GM12874 (cell line): Measurements from ENCODE around the gene TCF23.

ENCODE experiments used
- TF ChIP-seq, protein P1 (sequence below): IDR thresholded peaks from 2 replicates; pipeline ENCODE4 v1.5.1; 2011; ENCODE audit warnings: low read depth, mild to moderate bottlenecking, control low read depth, low read length, moderate library complexity; ENCODE audit not compliant: insufficient read depth

TCF23 gene

DNA sequence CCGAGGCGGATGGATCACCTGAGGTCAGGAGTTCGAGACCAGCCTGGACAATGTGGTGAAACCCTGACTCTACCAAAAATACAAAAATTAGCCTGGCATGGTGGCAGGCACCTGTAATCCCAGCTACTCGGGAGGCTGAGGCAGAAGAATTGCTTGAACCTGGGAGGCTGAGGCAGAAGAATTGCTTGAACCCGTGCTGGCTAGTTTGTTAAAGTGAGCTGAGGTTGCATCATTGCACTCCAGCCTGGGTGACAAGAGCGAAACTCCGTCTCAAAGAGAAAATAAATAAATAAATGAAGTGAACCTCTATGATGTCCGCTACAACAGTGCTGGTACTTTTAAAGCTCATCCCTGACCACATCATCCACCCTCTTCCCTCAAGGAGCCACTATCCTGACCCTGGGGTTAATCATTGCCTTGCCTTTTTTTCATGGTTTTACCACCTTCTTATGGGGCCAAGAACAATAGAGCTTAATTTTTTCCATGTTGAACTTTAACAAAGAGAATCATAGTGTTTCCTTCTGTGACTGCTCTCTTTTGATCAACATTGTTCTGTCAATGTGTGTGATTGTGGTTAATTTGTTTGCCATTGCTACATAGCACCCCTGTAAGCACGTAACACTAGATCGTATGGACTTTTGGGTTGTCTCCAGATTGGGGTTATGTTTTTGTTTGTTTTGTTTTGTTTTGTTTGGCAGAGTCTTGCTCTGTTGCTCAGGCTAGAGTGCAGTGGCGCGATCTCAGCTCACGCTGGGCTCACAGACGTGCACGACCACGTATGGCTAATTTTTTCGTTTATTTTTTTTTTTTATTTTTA lies 45.9 kb downstream of the TCF23 start:
- TF ChIP-seq, protein P1, sequence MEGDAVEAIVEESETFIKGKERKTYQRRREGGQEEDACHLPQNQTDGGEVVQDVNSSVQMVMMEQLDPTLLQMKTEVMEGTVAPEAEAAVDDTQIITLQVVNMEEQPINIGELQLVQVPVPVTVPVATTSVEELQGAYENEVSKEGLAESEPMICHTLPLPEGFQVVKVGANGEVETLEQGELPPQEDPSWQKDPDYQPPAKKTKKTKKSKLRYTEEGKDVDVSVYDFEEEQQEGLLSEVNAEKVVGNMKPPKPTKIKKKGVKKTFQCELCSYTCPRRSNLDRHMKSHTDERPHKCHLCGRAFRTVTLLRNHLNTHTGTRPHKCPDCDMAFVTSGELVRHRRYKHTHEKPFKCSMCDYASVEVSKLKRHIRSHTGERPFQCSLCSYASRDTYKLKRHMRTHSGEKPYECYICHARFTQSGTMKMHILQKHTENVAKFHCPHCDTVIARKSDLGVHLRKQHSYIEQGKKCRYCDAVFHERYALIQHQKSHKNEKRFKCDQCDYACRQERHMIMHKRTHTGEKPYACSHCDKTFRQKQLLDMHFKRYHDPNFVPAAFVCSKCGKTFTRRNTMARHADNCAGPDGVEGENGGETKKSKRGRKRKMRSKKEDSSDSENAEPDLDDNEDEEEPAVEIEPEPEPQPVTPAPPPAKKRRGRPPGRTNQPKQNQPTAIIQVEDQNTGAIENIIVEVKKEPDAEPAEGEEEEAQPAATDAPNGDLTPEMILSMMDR: no peak

DNA sequence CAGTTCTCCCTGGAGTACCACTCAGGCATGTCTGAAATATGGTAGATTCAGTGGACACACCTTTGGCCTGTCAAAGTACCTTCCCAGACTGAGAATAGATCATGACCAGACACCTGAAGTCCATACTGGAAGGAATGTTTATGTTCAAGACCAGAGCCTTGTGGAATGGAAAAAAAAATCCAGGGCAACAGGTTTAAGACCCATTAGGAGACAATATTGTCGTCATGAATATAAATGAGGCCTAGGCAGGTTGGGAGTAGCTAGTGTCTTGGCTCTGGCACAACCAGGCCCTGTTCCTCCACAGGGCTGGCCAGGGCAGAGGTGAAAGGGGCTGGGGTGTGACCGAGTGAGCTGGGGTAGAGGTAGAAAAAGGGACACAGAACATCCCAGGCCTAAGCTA lies 49.8 kb downstream of the TCF23 start:
- TF ChIP-seq, protein P1: no peak

DNA sequence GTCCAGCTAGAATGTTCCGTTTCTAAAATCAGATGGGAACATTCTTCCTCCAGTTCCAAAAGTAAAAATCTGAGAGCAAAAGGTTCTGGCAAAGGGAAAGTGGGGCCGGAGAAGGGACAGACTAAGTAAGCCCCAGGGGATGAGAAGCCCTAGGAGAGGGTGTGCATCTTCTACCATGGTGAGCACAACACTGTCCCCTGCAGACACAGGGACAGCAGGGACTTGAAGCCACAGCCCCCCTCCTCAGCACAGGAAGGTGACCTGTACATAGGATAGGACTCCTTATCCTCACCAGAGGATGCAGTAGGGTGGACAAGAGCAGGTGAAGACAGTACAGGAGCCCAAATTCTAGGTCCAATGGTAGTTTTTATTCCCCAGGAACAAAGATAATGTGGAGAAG lies 50.4 kb downstream of the TCF23 start:
- TF ChIP-seq, protein P1: no peak

DNA sequence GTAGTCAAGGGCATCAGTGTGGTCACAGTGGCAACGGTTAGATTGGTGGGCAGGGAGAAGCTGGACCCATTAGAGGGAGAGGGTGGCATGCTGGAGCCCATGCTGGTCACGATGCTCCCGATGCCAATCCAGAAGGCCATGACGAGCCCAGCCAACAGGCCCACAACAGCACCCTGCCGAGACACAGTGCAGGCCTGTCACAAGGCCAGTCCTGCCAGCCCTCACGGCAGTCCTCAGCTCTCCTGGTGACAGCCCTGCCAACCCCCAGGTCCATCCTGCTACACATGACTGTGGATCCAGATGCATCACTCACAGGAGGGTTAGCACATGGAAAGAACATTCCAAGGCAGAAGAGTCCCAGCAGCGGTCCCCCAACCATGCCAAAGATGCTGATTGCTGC lies 52.9 kb downstream of the TCF23 start:
- TF ChIP-seq, protein P1: no peak

DNA sequence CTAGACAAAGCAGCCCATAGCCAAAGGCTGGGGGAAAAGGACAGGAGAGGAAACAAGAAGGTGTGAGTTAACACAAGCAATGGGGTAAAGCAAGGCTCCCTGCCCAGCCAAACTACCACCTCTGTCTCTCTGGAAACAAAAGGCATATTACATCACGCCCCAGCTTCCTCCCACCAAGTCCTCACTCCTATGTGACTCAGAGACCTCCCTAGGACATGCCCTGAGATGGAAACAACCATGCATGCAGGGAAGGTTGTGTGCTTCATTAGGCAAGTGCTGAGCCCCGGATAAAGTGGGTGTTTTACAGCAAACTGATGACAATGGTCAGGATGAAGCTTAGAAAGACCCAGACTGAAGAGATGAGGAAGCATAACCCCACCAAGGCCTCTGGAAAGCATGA lies 54.0 kb downstream of the TCF23 start:
- TF ChIP-seq, protein P1: no peak

DNA sequence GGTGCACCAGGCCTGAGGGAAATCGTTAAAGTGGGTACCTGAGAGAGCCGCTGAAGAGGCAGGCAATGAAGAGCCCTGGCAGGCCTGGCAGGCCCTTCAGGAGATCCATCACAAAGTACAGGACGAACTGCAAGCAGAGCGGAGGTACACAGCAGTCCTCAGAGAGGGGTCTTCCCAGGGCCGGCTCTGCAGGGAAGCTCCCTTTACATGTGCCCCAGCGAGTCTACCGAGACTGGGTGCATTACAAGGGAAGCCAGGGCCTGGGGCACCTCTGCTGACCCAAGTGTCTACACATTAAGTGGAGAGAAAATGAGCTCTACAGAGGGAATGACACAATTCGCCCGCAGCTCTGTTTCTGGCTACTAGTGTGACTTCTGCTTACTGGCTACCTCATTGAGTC lies 54.9 kb downstream of the TCF23 start:
- TF ChIP-seq, protein P1: no peak

DNA sequence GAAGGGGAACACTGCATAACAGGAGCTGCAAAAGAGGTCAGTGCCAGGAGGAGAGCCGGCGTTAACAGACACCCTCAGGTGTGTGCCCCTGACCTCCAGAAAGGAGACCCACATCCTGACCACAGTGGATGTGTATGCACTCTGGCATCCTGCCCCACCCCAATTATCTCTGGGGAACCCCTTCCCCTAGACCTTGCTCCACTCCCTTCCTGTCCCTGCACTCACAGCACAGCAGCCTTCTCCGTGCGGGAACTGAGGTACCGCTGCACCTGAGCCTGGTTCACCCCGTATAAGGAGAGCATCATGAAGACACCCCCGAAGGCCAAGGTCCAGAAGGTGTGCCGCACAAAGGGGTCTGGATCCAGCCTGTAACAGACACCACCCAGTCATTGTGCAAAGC lies 55.8 kb downstream of the TCF23 start:
- TF ChIP-seq, protein P1: no peak
